Gastrocnemius medialis (tissue), 4 donors: Measurements from ENCODE around the gene ZBTB4. TPM values are rescaled to one million over a fixed set of nuclear protein-coding genes. Genes with fewer than 3 reads are reported as not detected.

Experiments
- ATAC-seq, 2 donors: fragments of 150-250 bp; one replicate each; pipeline ENCODE4 v1.9.1; 2016
- DNase-seq, 2 donors: peaks; one replicate each; pipeline ENCODE4 v3.0.0-alpha.2; 2019
- H3K27ac ChIP-seq, 4 donors: fragments of 200-600 bp; sonication (generic); 1 replicate in 1 of 4; 2 replicates in 3 of 4; pipeline ENCODE4 v1.5.1; 2016 to 2018; ENCODE audit warnings: mild to moderate bottlenecking in 2 of 4, moderate library complexity in 1 of 4
- H3K27me3 ChIP-seq, 3 donors: fragments of 200-600 bp; sonication (generic) in 2 of 3; 1 replicate in 1 of 3; 2 replicates in 2 of 3; pipeline versions ENCODE4 v1.5.1 to v1.6.0; 2016 to 2019; ENCODE audit warnings: mild to moderate bottlenecking in 1 of 3, moderate library complexity in 1 of 3
- H3K36me3 ChIP-seq, 2 donors: fragments of 200-600 bp; sonication (generic) in 1 of 2; one replicate each; pipeline ENCODE4 v1.5.1; 2017 to 2018
- H3K4me1 ChIP-seq, 2 donors: fragments of 200-600 bp; sonication (generic) in 1 of 2; one replicate each; pipeline ENCODE4 v1.5.1; 2016 to 2017; ENCODE audit warnings: mild to moderate bottlenecking in 2 of 2
- H3K4me3 ChIP-seq, 4 donors: fragments of 200-600 bp; sonication (generic) in 3 of 4; 1 replicate in 1 of 4; 2 replicates in 3 of 4; pipeline ENCODE4 v1.5.1; 2016 to 2019; ENCODE audit warnings: mild to moderate bottlenecking in 2 of 4
- H3K9me3 ChIP-seq, 3 donors: fragments of 200-600 bp; sonication (generic) in 2 of 3; 1 replicate in 1 of 3; 2 replicates in 2 of 3; pipeline ENCODE4 v1.5.1; 2016 to 2019
- CTCF ChIP-seq, 5 experiments: fragments of 450-650 bp in 3 of 5; fragments of 200-600 bp in 2 of 5; sonication (generic) in 2 of 5; IDR thresholded peaks in 4 of 5; conservative IDR thresholded peaks in 1 of 5; 1 replicate in 4 of 5; 2 replicates in 1 of 5; pipeline ENCODE4 v1.5.1; 2016 to 2019; ENCODE audit warnings: antibody characterized with exemption in 5 of 5, mild to moderate bottlenecking in 3 of 5, moderate library complexity in 3 of 5
- POLR2A ChIP-seq, 2 donors: fragments of 450-650 bp; IDR thresholded peaks; one replicate each; pipeline ENCODE4 v1.6.1; 2017; ENCODE audit warnings: antibody characterized with exemption in 2 of 2, mild to moderate bottlenecking in 2 of 2, moderate library complexity in 2 of 2
- in situ Hi-C, 4 donors: fragments of 200-750 bp; cut with MboI; loops; one replicate each; pipeline versions ENCODE4 v1.15.0 to v1.8.0; 2017; ENCODE audit warnings: low sequenced_read_pairs in 4 of 4
- intact Hi-C: fragments of 100-400 bp; cut with DNase I; formaldehyde crosslinking; loops from one replicate; pipeline ENCODE4 v1.15.1; 2023; ENCODE audit warnings: low total_unique reads
- total RNA-seq, 4 donors: library from RNA; depleted of rRNA; stranded (reverse); fragments of >200 nt; gene quantifications; one replicate each; pipeline versions ENCODE4 v1.1.0 to v1.2.3, GENCODE V29; 2016

Gene ZBTB4
- total RNA-seq, 4 donors from 2014 or later = 24.2 to 43.1 (median 31.2) TPM

GRCh38 chr17:7423679-7424078 is 55.8 kb downstream of the ZBTB4 start:
- ATAC-seq = no peak

GRCh38 chr17:7421186-7421585 is 58.2 kb downstream of the ZBTB4 start:
- DNase-seq (no peak), ATAC-seq (no peak)
- Histone ChIP-seq H3K4me1 (no peaks in the 10 kb centered on the region), H3K27ac (no peak overlapping the region), H3K4me3 (no peak overlapping the region), H3K9me3 (no peaks in the 10 kb centered on the region), H3K36me3 (no peaks in the 10 kb centered on the region), H3K27me3 (no peaks in the 10 kb centered on the region)
- intact Hi-C loops = no loop called here
- in situ Hi-C loops = no loop called here
- TF ChIP-seq CTCF (IDR thresholded peaks at IDR 0.05 in 4 of 5, conservative IDR thresholded peaks at IDR 0.05 in 1 of 5) = no peak
- TF ChIP-seq POLR2A (IDR thresholded peaks at IDR 0.05) = no peak

More at GRCh38 chr17:7423679-7424078, 55.8 kb downstream of the ZBTB4 start:
- Histone ChIP-seq H3K4me3 (no peak overlapping the region), H3K27ac (no peak overlapping the region), H3K4me1 (no peaks in the 10 kb centered on the region), H3K27me3 (no peaks in the 10 kb centered on the region), H3K9me3 (no peaks in the 10 kb centered on the region), H3K36me3 (no peaks in the 10 kb centered on the region)
- no peak for DNase-seq
- TF ChIP-seq POLR2A (IDR thresholded peaks at IDR 0.05) = no peak
- TF ChIP-seq CTCF (IDR thresholded peaks at IDR 0.05 in 4 of 5, conservative IDR thresholded peaks at IDR 0.05 in 1 of 5) = no peak
- intact Hi-C loops = no loop called here
- in situ Hi-C loops = no loop called here

GRCh38 chr17:7419819-7420610 is 59.4 kb downstream of the ZBTB4 start, which contains the start of gene SPEM1:
TSS of gene SPEM1 (plus strand) at chr17:7420324. CDS start at chr17:7420385, 61 bp downstream.
- in situ Hi-C loops (no loop called here), intact Hi-C loops (no loop called here)
- H3K27ac ChIP-seq = no peak within 1 kb of the TSS
- DNase-seq (no peak), ATAC-seq (no peak)
- H3K4me1 ChIP-seq = no peaks in the 10 kb centered on the region
- H3K4me3 ChIP-seq = no peak within 1 kb of the TSS
- H3K9me3 ChIP-seq = no peaks in the 10 kb centered on the region
- no peaks in the 10 kb centered on the region for H3K27me3 ChIP-seq
- H3K36me3 ChIP-seq = no peaks in the 10 kb centered on the region
- TF ChIP-seq POLR2A (IDR thresholded peaks at IDR 0.05) (no peak), CTCF (IDR thresholded peaks at IDR 0.05 in 4 of 5, conservative IDR thresholded peaks at IDR 0.05 in 1 of 5) (no peak)

GRCh38 chr17:7418472-7419152 is 60.8 kb downstream of the ZBTB4 start:
- no peaks in the 10 kb centered on the region for H3K27me3 ChIP-seq
- H3K4me3 ChIP-seq = no peak overlapping the region
- TF ChIP-seq CTCF (IDR thresholded peaks at IDR 0.05 in 4 of 5, conservative IDR thresholded peaks at IDR 0.05 in 1 of 5) (no peak), POLR2A (IDR thresholded peaks at IDR 0.05) (no peak)
- no peaks in the 10 kb centered on the region for H3K36me3 ChIP-seq
- no peak for ATAC-seq
- H3K27ac ChIP-seq = no peak overlapping the region
- no peak for DNase-seq
- intact Hi-C loops = no loop called here
- H3K4me1 ChIP-seq = no peaks in the 10 kb centered on the region
- H3K9me3 ChIP-seq = no peaks in the 10 kb centered on the region
- in situ Hi-C loops = no loop called here
